Ovary (tissue), 3 donors: ENCODE data around the gene BID.

ENCODE experiments used
- EP300 ChIP-seq: sonication (generic); formaldehyde crosslinking; IDR thresholded peaks from one replicate; pipeline ENCODE4 v1.6.1; 2017; ENCODE audit warnings: antibody characterized with exemption
- POLR2A ChIP-seq: fragments of 450-650 bp; IDR thresholded peaks from one replicate; pipeline ENCODE4 v1.6.1; 2017; ENCODE audit warnings: antibody characterized with exemption, mild to moderate bottlenecking, moderate library complexity
- TF ChIP-seq, protein P1 (sequence below), 3 donors: fragments of 450-650 bp in 2 of 3; fragments of 200-600 bp in 1 of 3; IDR thresholded peaks; one replicate each; pipeline versions ENCODE4 v1.5.1 to v1.8.0; 2016 to 2022; ENCODE audit warnings: antibody characterized with exemption in 3 of 3, mild to moderate bottlenecking in 1 of 3
- donor health status: DM: no; HTN: no; CAD: no.

DNA sequence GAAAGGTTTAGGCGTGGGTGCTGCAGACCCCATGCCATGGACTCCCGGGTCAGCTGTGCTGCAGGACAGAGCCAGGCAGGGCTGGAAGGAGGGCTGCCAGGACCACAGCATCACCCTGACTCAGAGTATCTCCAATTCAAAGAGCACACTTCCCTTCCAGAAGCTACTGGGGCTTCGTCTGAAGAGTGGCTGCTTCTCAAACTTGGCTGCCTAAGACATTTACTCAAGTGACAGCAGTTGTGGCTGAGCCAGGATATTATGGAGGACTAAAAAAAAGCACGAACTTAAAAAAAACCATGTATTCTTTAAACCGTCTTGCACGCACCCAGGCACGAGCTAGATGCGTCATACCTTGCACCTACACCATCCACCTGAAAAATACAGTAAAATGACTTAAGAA lies 13.0 kb upstream of the BID start:
- TF ChIP-seq POLR2A (no peak), EP300 (no peak)
- TF ChIP-seq, protein P1, sequence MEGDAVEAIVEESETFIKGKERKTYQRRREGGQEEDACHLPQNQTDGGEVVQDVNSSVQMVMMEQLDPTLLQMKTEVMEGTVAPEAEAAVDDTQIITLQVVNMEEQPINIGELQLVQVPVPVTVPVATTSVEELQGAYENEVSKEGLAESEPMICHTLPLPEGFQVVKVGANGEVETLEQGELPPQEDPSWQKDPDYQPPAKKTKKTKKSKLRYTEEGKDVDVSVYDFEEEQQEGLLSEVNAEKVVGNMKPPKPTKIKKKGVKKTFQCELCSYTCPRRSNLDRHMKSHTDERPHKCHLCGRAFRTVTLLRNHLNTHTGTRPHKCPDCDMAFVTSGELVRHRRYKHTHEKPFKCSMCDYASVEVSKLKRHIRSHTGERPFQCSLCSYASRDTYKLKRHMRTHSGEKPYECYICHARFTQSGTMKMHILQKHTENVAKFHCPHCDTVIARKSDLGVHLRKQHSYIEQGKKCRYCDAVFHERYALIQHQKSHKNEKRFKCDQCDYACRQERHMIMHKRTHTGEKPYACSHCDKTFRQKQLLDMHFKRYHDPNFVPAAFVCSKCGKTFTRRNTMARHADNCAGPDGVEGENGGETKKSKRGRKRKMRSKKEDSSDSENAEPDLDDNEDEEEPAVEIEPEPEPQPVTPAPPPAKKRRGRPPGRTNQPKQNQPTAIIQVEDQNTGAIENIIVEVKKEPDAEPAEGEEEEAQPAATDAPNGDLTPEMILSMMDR (IDR thresholded peaks at IDR 0.05): no peak
